ENCODE results near the gene MRGPRX4.

MRGPRX4 gene

DNA sequence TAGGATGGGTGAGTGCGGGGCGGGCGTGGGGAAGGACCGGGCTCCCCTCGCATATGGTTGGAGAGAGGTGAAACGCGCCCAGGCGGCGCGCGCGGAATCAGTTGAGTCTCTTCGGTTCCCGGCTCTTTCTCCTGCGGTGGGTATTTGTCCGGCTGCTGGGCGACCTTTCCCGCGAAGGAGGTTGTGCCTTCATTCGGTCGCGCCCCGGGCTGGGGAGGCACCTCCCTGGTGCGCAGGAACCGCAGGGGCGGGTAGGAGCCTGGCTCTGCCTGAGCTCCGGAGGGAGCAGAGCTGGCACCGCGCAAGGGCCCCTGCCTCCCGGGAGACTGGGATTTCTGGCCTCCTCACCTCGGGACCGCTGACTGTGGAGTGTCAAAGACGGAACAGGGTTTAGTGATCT, 36.4 kb downstream of the MRGPRX4 start:
- no peak for DNase-seq (ENCODE audit: low read depth)

DNA sequence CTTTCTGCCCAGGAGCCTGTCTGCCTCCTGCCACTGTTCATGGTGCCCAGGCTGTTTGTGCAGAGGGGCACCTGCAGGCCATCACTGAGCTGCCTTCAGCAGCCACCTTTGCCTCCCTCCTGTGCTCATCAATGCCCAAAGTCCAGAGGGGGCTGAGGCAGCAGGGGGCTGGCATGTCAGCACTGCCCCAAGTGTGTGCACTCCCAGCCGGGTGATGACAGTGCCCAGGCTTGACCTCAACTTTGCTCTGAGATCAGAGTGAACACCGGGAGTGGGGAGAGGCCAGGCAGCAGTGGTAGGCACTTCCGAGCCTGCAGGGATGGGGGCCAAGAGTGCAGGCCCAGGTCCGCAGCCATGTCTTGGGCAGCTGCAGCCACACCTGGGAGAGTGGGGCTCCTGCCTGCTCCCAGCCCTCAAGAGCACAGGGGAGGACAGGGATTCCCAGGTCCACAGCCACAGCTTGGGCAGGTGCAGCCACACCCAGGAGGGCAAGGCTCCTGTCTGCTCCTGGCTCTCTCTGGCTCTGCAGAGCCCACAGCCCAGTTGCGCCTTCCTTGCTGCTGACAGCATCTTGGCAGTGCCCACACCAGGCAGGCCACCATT, 48.7 kb downstream of the MRGPRX4 start:
- DNase-seq (ENCODE audit: low read depth), result no peak

DNA sequence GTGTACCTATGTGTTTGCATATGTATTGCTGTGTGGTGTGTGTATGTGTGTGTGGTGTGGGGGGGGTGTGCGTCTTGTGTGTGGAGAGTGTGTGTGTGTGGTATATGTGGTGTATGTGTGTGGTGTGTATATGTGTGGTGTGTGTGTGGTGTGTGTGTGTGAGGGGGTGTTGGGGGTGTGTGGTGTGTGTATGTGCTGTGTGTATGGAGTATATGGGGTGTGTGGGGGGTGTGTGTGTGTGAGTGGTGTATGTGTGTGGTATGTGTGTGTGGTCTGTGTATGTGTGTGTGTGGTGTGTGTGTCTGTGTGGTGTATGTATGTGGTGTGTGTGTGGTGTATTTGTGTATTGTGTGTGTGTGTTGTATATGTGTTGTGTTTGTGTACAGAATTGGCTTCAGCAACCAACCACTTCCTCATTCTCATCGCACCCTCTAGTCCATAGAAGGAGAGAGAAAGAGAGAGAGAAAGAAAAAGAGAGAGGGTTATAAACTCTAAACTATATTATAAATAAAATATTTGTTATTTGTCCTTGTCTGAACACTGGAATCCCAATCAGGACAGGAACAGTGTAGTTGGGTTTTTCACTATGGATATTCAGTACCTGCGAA, 50.3 kb downstream of the MRGPRX4 start:
- no peak for DNase-seq (ENCODE audit: low read depth)

All from HS-27A (cell line).